ENCODE measurements around the gene OR51V1.

Gene OR51V1

GRCh38 chr11:5224538-5225479 is 24.3 kb upstream of the OR51V1 start:
- TF ChIP-seq SUZ12 (IDR thresholded peaks at IDR 0.05; ENCODE audit: extremely low read depth, insufficient read depth, insufficient read length) (no peak), ZNF274 (IDR thresholded peaks at IDR 0.05; ENCODE audit: low read depth, low read length) (no peak), YY1 (IDR thresholded peaks at IDR 0.05; ENCODE audit: insufficient read depth, insufficient read length) (no peak)
- DNase-seq (ENCODE audit: low read depth, low spot score), result no peak

DNA sequence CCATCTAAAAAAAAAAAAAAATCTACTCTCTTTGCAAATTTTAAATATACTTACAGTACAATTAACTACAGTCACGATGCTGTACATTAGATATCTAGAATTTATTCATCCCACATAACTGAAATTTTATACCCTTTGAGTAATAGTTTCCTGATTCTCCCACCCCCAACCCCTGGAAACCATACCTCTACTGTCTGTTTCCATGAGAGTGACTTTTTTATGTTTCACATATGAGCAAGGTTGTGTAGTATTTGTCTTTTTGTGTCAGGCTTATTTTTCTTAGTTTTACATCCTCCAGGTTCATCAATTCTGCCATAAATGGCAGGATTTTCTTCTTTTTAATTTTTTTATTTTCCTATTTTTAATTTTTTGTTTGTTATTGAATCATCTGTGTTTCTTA is 23.2 kb upstream of the OR51V1 start:
- Histone ChIP-seq H3K9me3 (ENCODE audit: insufficient read depth, low read length) (peaks cover 6% of the 10 kb centered on the region; the same call in 1 of the 2 replicates), H3K4me3 (ENCODE audit: insufficient read length, low read depth) (no peak overlapping the region), H3K36me3 (ENCODE audit: insufficient read depth, insufficient read length, low read length) (no peaks in the 10 kb centered on the region), H3K4me1 (ENCODE audit: insufficient read depth, insufficient read length) (no peaks in the 10 kb centered on the region), H3K27me3 (ENCODE audit: insufficient read depth, insufficient read length) (no peaks in the 10 kb centered on the region), H3K9ac (ENCODE audit: insufficient read length, low read depth) (no peak overlapping the region)
- TF ChIP-seq SUZ12 (IDR thresholded peaks at IDR 0.05; ENCODE audit: extremely low read depth, insufficient read depth, insufficient read length) (no peak), YY1 (IDR thresholded peaks at IDR 0.05; ENCODE audit: insufficient read depth, insufficient read length) (no peak), ZNF274 (IDR thresholded peaks at IDR 0.05; ENCODE audit: low read depth, low read length) (no peak)
- no peak for DNase-seq (ENCODE audit: low read depth, low spot score)

More at GRCh38 chr11:5224538-5225479, 24.3 kb upstream of the OR51V1 start:
- no peaks in the 10 kb centered on the region for H3K4me1 ChIP-seq (ENCODE audit: insufficient read depth, insufficient read length)
- H3K9me3 ChIP-seq (ENCODE audit: insufficient read depth, low read length), result peaks cover 6% of the 10 kb centered on the region; the same call in 1 of the 2 replicates
- no peaks in the 10 kb centered on the region for H3K27me3 ChIP-seq (ENCODE audit: insufficient read depth, insufficient read length)
- H3K36me3 ChIP-seq (ENCODE audit: insufficient read depth, insufficient read length, low read length), result no peaks in the 10 kb centered on the region
- H3K9ac ChIP-seq (ENCODE audit: insufficient read length, low read depth), result no peak overlapping the region
- no peak overlapping the region for H3K4me3 ChIP-seq (ENCODE audit: insufficient read length, low read depth)

GRCh38 chr11:5223146-5223545 is 22.7 kb upstream of the OR51V1 start:
- H3K36me3 ChIP-seq (ENCODE audit: insufficient read depth, insufficient read length, low read length), result no peaks in the 10 kb centered on the region
- TF ChIP-seq YY1 (IDR thresholded peaks at IDR 0.05; ENCODE audit: insufficient read depth, insufficient read length), result no peak
- no peak for TF ChIP-seq SUZ12 (IDR thresholded peaks at IDR 0.05; ENCODE audit: extremely low read depth, insufficient read depth, insufficient read length)
- no peak for TF ChIP-seq ZNF274 (IDR thresholded peaks at IDR 0.05; ENCODE audit: low read depth, low read length)
- DNase-seq (ENCODE audit: low read depth, low spot score), result no peak

GRCh38 chr11:5210376-5210885 is 9.9 kb upstream of the OR51V1 start:
- TF ChIP-seq SUZ12 (IDR thresholded peaks at IDR 0.05; ENCODE audit: extremely low read depth, insufficient read depth, insufficient read length), result no peak
- TF ChIP-seq ZNF274 (IDR thresholded peaks at IDR 0.05; ENCODE audit: low read depth, low read length), result no peak
- TF ChIP-seq YY1 (IDR thresholded peaks at IDR 0.05; ENCODE audit: insufficient read depth, insufficient read length), result no peak
- Histone ChIP-seq H3K9ac (ENCODE audit: insufficient read length, low read depth) (no peak overlapping the region), H3K9me3 (ENCODE audit: insufficient read depth, low read length) (no peaks in the 10 kb centered on the region), H3K4me1 (ENCODE audit: insufficient read depth, insufficient read length) (no peaks in the 10 kb centered on the region), H3K27me3 (ENCODE audit: insufficient read depth, insufficient read length) (no peaks in the 10 kb centered on the region), H3K36me3 (ENCODE audit: insufficient read depth, insufficient read length, low read length) (no peaks in the 10 kb centered on the region), H3K4me3 (ENCODE audit: insufficient read length, low read depth) (no peak overlapping the region)
- DNase-seq (ENCODE audit: low read depth, low spot score), result no peak

More at GRCh38 chr11:5223146-5223545, 22.7 kb upstream of the OR51V1 start:
- H3K27me3 ChIP-seq (ENCODE audit: insufficient read depth, insufficient read length), result no peaks in the 10 kb centered on the region
- no peak overlapping the region for H3K9ac ChIP-seq (ENCODE audit: insufficient read length, low read depth)
- no peaks in the 10 kb centered on the region for H3K4me1 ChIP-seq (ENCODE audit: insufficient read depth, insufficient read length)
- no peak overlapping the region for H3K4me3 ChIP-seq (ENCODE audit: insufficient read length, low read depth)
- peaks cover 6% of the 10 kb centered on the region; the same call in 1 of the 2 replicates for H3K9me3 ChIP-seq (ENCODE audit: insufficient read depth, low read length)

DNA sequence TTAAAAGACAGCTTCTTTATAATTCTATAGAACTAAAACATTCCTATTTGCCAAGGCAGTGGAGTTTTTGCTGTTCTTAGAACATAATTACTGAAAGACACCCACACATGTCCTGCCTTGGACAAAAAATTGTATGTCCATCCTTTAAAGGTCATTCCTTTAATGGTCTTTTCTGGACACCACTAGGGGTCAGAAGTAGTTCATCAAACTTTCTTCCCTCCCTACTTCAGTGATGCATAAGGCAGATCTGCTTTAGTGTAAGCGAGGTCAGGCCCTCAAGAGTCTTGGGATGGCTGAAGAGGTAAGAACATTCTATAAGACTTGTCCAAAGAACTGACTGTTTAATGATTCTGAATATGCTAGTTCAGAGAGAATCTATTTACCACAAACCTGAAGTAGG is 4.3 kb upstream of the OR51V1 start:
- no peak for TF ChIP-seq ZNF274 (IDR thresholded peaks at IDR 0.05; ENCODE audit: low read depth, low read length)
- no peak for TF ChIP-seq SUZ12 (IDR thresholded peaks at IDR 0.05; ENCODE audit: extremely low read depth, insufficient read depth, insufficient read length)
- no peak for TF ChIP-seq YY1 (IDR thresholded peaks at IDR 0.05; ENCODE audit: insufficient read depth, insufficient read length)
- no peak overlapping the region for H3K4me3 ChIP-seq (ENCODE audit: insufficient read length, low read depth)
- H3K9me3 ChIP-seq (ENCODE audit: insufficient read depth, low read length), result no peaks in the 10 kb centered on the region
- H3K9ac ChIP-seq (ENCODE audit: insufficient read length, low read depth), result no peak overlapping the region
- no peaks in the 10 kb centered on the region for H3K27me3 ChIP-seq (ENCODE audit: insufficient read depth, insufficient read length)
- no peaks in the 10 kb centered on the region for H3K4me1 ChIP-seq (ENCODE audit: insufficient read depth, insufficient read length)
- no peaks in the 10 kb centered on the region for H3K36me3 ChIP-seq (ENCODE audit: insufficient read depth, insufficient read length, low read length)
- peak; percentile 57 for DNase-seq (ENCODE audit: low read depth, low spot score)

- TF ChIP-seq SUZ12 (IDR thresholded peaks at IDR 0.05; ENCODE audit: extremely low read depth, insufficient read depth, insufficient read length) (no peak), ZNF274 (IDR thresholded peaks at IDR 0.05; ENCODE audit: low read depth, low read length) (no peak)
- Histone ChIP-seq H3K9me3 (ENCODE audit: insufficient read depth, low read length) (no peaks in the 10 kb centered on the region), H3K36me3 (ENCODE audit: insufficient read depth, insufficient read length, low read length) (no peaks in the 10 kb centered on the region), H3K4me1 (ENCODE audit: insufficient read depth, insufficient read length) (no peaks in the 10 kb centered on the region), H3K4me3 (ENCODE audit: insufficient read length, low read depth) (no peak overlapping the region), H3K9ac (ENCODE audit: insufficient read length, low read depth) (no peak overlapping the region), H3K27me3 (ENCODE audit: insufficient read depth, insufficient read length) (no peaks in the 10 kb centered on the region)
- no peak for DNase-seq (ENCODE audit: low read depth, low spot score)
Measured at GRCh38 chr11:5203366-5203765, 2.9 kb upstream of the OR51V1 start.

DNA sequence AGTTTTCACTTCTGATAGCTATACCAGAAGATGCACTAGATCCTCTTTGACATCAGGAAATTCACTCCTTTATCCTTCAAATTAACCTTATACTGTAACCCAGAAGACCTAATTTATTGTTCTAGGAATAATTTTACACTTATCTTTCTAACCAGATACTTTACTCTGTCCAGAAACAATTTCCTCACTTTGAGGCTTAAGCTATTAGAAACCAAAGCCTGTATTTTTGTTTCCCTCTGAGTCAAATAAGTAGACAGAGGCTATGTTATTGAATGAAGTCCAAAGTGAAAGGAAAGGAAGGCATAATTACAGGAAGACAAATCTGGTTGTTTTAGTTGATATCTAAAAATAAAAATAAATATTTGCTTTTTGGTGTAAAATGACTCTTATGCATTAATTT is 2.2 kb downstream of the OR51V1 start:
- H3K4me3 ChIP-seq (ENCODE audit: insufficient read length, low read depth), result no peak overlapping the region
- TF ChIP-seq YY1 (IDR thresholded peaks at IDR 0.05; ENCODE audit: insufficient read depth, insufficient read length) (no peak), ZNF274 (IDR thresholded peaks at IDR 0.05; ENCODE audit: low read depth, low read length) (no peak), SUZ12 (IDR thresholded peaks at IDR 0.05; ENCODE audit: extremely low read depth, insufficient read depth, insufficient read length) (no peak)
- no peaks in the 10 kb centered on the region for H3K36me3 ChIP-seq (ENCODE audit: insufficient read depth, insufficient read length, low read length)
- H3K4me1 ChIP-seq (ENCODE audit: insufficient read depth, insufficient read length), result no peaks in the 10 kb centered on the region
- H3K9me3 ChIP-seq (ENCODE audit: insufficient read depth, low read length), result no peaks in the 10 kb centered on the region; the same call in 1 of the 2 replicates
- no peak overlapping the region for H3K9ac ChIP-seq (ENCODE audit: insufficient read length, low read depth)
- no peaks in the 10 kb centered on the region for H3K27me3 ChIP-seq (ENCODE audit: insufficient read depth, insufficient read length)
- DNase-seq (ENCODE audit: low read depth, low spot score), result no peak

All from NT2/D1 (cell line).